Mucosa of descending colon (tissue), 3 donors: ENCODE data around the gene SORBS1. TPM values are rescaled to one million over a fixed set of nuclear protein-coding genes. Genes with fewer than 3 reads are reported as not detected.

ENCODE experiments used
- ATAC-seq: fragments of 200-7000 bp; cut with Tn5 transposase; one replicate; pipeline ENCODE4 v1.9.1; 2020; ENCODE audit warnings: mild to moderate bottlenecking, moderate library complexity
- DNase-seq, 3 donors: peaks; one replicate each; pipeline ENCODE4 v3.0.0-alpha.2; 2020
- H3K36me3 ChIP-seq: fragments of 200-600 bp; one replicate; pipeline ENCODE4 v1.8.0; 2021; ENCODE audit warnings: low read depth, mild to moderate bottlenecking
- H3K4me1 ChIP-seq: fragments of 200-600 bp; one replicate; pipeline ENCODE4 v1.8.0; 2021; ENCODE audit warnings: low read depth, mild to moderate bottlenecking
- H3K4me3 ChIP-seq: fragments of 200-600 bp; one replicate; pipeline ENCODE4 v1.8.0; 2021; ENCODE audit warnings: mild to moderate bottlenecking
- H3K9me3 ChIP-seq: fragments of 200-600 bp; one replicate; pipeline ENCODE4 v1.8.0; 2021; ENCODE audit warnings: mild to moderate bottlenecking
- intact Hi-C, 2 donors: fragments of 100-400 bp; cut with DNase I in 1 of 2; cut with micrococcal nuclease in 1 of 2; formaldehyde crosslinking; loops; one replicate each; pipeline versions ENCODE4 v1.11.0 to v1.11.1; 2022; cut with DNase I, micrococcal nuclease
- total RNA-seq, 3 donors: library from RNA; stranded (reverse); fragmentation: NEBNext Ultra II Directional in 2 of 3; extraction: Animal tissue kit (Norgen Biotek cat#: 25700) in 2 of 3; gene quantifications; one replicate each; pipeline versions ENCODE4 v1.2.1 to v1.2.4, GENCODE V29; 2021 to 2023
- TF ChIP-seq, protein P1 (sequence below): fragments of 200-600 bp; IDR thresholded peaks from one replicate; pipeline ENCODE4 v1.8.0; 2022; ENCODE audit warnings: antibody characterized with exemption, mild to moderate bottlenecking
- donor health status: DM: no; HTN: no; CAD: no; lungs with moderate emphysema.
- donor health status: DM: no; HTN: no; CAD: no.
- donor health status: DM: no; HTN: yes; CAD: no.

SORBS1 gene
- total RNA-seq, 3 donors from 2014 or later: 48.9 to 699 (median 99.3) TPM

GRCh38 chr10:95407546-95407945 is 153.6 kb downstream of the SORBS1 start:
- Histone ChIP-seq H3K36me3 (no peaks in the 10 kb centered on the region), H3K4me1 (peaks cover 21% of the 10 kb centered on the region), H3K4me3 (no peak overlapping the region), H3K9me3 (no peaks in the 10 kb centered on the region)
- DNase-seq: no peak
- intact Hi-C loops: no loop called here
- TF ChIP-seq, protein P1, sequence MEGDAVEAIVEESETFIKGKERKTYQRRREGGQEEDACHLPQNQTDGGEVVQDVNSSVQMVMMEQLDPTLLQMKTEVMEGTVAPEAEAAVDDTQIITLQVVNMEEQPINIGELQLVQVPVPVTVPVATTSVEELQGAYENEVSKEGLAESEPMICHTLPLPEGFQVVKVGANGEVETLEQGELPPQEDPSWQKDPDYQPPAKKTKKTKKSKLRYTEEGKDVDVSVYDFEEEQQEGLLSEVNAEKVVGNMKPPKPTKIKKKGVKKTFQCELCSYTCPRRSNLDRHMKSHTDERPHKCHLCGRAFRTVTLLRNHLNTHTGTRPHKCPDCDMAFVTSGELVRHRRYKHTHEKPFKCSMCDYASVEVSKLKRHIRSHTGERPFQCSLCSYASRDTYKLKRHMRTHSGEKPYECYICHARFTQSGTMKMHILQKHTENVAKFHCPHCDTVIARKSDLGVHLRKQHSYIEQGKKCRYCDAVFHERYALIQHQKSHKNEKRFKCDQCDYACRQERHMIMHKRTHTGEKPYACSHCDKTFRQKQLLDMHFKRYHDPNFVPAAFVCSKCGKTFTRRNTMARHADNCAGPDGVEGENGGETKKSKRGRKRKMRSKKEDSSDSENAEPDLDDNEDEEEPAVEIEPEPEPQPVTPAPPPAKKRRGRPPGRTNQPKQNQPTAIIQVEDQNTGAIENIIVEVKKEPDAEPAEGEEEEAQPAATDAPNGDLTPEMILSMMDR: no peak
- ATAC-seq: no peak

DNA sequence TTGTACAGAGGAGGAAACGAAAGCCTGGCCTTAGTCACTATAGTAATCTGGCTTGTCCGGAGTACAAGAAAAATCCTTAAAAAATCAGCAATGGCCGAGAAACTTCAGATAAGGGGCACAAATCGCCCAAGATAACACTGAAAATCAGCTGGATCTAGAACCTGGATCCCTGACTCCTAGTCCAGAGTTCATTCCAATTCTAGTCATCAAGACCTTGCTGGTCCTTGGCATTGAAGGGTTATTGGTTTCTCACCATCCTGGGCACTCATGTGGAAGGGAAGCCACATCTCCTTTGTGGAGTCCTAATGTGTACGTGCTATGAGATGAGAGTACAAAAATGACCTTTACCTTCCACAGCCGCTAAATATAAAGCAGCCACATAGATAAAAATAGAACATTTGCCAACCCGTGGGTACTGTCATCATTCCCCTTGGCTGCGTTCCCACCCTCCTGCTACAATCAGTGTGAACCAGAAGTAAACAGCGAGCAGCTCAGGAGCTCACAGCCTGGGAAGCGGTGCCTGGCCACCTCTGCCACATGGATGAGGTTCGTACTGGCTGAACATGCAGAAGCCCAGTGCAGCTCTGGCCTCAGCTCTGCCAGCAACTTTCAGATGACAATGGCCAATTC is 154.4 kb downstream of the SORBS1 start:
- Histone ChIP-seq H3K4me3 (no peak overlapping the region), H3K9me3 (no peaks in the 10 kb centered on the region), H3K36me3 (no peaks in the 10 kb centered on the region), H3K4me1 (peaks cover 21% of the 10 kb centered on the region)
- intact Hi-C loops: no loop called here
- peak; percentile 68 to 85 (median 72) for DNase-seq
- TF ChIP-seq, protein P1: no peak
- ATAC-seq: peak; percentile 81

DNA sequence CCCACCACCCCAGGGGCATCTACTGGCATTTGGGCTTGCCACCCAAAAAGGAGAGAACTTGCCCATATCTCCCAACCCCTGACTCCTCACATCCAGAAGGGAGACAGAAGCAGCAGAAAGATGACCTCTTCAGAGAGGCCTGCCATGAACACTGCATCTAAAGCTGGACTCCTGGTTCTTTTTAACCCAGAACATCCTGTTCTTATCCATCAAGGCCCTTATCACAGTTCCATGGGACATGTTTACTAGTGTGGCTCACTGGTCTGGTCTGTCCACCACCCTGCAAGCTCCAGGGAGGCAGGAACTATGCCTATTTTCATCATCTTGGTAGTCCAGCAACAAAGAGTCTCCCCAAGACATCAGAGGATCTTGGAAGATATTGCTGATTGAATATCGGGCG is 155.5 kb downstream of the SORBS1 start:
- peaks cover 21% of the 10 kb centered on the region for H3K4me1 ChIP-seq
- TF ChIP-seq, protein P1: no peak
- H3K4me3 ChIP-seq: no peak overlapping the region
- H3K36me3 ChIP-seq: no peaks in the 10 kb centered on the region
- ATAC-seq: no peak
- intact Hi-C loops: no loop called here
- H3K9me3 ChIP-seq: no peaks in the 10 kb centered on the region
- DNase-seq: no peak

DNA sequence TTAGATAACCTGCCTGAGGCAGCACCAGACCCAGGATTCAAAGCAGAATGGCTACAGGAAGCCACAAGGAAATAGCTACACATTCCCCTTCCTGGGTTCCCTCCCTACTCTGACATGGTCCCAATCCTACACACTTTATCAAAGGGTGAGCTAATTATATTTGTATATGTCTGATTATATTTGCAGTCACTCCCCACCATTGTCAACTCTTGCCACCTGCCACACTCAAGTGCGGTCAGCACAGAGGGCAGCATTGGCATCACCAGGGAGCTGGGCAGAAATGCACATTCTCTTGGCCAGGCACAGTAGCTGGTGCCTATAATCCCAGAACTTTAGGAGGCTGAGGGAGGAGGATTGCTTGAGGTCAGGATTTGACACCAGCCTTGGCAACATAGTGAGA is 156.3 kb downstream of the SORBS1 start:
- ATAC-seq (peak; percentile 81), DNase-seq (peak in 2 of 3 donors; percentile 26 to 34)
- TF ChIP-seq, protein P1: no peak
- Histone ChIP-seq H3K36me3 (no peaks in the 10 kb centered on the region), H3K4me3 (no peak overlapping the region), H3K4me1 (peaks cover 21% of the 10 kb centered on the region), H3K9me3 (no peaks in the 10 kb centered on the region)
- intact Hi-C loops: no loop called here

DNA sequence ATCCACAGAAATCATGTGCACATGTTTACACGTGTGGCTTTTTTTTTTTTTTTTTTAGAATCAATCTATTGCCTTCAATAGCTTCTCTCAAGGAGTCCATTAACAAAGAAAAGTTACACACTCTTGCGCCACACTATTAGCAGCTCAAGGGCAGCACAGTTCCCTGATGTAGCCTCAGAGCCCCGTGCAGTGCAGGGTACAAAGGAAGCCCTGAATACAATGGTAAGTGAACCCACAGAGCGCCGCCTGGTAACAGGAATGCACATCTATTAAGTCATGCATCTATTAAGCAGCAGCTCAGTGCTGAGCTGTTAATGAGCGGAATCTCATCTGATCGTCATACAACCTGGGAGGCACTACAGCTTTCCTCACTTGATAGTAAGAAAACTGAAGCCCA is 156.7 kb downstream of the SORBS1 start:
- Histone ChIP-seq H3K4me1 (peaks cover 20% of the 10 kb centered on the region), H3K4me3 (no peak overlapping the region), H3K9me3 (no peaks in the 10 kb centered on the region), H3K36me3 (no peaks in the 10 kb centered on the region)
- ATAC-seq: no peak
- DNase-seq: no peak
- TF ChIP-seq, protein P1: no peak
- intact Hi-C loops: no loop called here
